GM18868 (cell line): ENCODE results near the gene KLHL10.

Experiments
- ATAC-seq: cut with Tn5 transposase; IDR thresholded peaks from one replicate; pipeline ENCODE4 v1.9.1; 2021; ENCODE audit warnings: mild to moderate bottlenecking, moderate library complexity; ENCODE audit not compliant: unreplicated experiment

The KLHL10 gene

DNA sequence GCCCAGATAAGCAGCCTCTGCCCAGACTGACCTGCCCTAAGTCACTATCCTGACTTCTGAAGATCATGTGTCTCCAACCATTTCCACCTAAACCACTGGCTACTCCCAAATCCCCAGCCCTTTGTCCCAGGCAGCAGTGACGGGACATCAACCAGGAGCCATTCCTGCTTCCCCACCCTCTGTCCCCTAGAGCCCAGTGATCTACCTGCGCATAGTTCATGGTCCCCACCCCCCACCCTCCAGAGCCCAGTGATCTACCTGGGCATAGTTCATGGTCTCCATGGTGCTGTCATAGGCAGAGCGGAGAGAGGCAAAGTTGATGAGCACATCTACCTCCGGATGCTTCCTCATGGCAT, 54.4 kb downstream of the KLHL10 start:
- no peak for ATAC-seq

DNA sequence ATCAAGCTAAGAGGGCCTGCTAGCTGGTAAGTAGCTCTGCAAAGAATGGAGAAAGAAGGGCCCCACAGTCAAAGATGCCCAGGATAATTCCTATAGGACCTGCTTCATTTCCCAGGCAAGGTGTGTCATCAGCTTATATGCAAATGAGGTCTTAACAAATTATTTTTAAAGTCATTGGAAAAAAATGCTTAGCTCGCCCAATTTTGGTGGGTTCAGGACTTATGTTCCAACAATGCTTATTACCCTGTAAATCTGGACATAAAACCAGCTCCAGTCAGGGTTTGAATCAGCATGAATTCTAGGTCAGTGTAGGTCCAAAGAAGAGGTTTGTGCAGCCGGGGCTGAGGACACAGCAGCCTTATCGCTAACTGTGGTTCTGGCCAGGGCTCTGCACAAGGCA, 55.8 kb downstream of the KLHL10 start:
- no peak for ATAC-seq

DNA sequence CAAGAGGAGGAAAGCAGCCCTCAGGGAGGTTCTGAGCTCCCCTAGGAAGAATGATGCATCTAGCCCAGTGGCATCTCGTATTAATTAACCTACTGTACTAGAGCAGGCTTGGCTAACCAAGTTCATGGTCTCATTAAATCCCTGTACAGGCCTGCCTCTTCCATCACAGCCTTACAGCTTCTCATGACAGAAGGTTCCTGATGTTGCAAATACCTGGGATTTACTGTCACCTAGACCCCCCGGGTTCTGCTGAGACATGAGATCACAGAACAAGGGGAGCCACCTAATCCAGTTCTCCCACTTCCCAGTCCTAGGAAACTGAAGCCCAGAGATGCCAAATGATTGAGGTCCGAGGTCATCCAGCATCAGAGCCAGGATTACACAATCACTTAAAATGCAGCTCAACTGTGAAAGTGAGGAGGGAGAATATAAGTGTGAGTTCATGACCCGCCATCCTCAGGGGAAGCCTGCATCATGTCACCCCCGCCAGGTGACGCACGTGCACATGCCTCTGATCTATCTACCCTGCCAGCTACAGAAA, 57.2 kb downstream of the KLHL10 start:
- no peak for ATAC-seq

DNA sequence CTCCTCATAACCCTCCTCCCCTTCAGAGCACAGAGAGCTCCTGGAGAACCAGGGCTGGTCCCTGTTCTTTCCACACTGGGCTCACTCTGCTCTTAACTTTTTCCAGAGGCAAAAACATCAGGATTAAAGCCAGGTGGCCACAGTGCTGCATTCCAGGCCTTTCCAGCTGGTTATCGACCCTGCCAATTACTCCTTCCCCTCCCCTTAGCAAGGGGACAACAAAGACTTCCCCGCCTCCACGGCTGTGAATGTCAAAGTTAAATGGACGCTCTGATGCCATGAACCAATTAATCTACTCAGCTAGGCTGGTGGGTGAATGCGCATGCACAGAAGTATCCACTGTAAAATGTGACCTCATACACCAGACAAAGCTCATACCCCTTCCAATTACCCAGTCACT, 58.0 kb downstream of the KLHL10 start:
- ATAC-seq: no peak

DNA sequence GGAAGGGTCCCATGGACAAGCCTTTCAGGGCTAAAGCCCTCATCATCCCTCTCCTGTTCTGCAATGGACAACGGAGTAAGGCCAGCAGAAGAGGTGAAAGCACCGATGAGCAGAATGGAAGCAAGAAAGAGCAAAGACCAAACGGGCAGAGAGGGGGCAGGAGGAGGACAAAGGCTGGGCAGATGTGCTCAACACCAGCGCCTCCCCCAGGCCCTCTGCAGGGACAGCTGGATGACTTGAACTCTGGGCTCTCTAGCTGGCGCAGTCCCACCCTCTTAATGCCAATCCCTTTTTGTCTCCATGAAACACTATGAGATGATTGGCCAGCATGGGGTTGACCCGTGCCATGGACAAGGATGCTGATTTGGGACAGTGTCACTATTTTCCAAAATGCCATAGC, 59.1 kb downstream of the KLHL10 start:
- no peak for ATAC-seq
